Lower lobe of right lung (tissue), 2 donors: ENCODE measurements around the gene DENND2A. TPM values are rescaled to one million over a fixed set of nuclear protein-coding genes. Genes with fewer than 3 reads are reported as not detected.
"Not testable (repeated sequence)": the region's sequence is repeated elsewhere in the genome, so short reads cannot be mapped to it uniquely, and the experiment has no call there.

ENCODE experiments used
- ATAC-seq, 2 donors: fragments of 200-7000 bp; cut with Tn5 transposase; one replicate each; pipeline ENCODE4 v1.9.1; 2020 to 2022; ENCODE audit warnings: mild to moderate bottlenecking in 2 of 2, moderate library complexity in 2 of 2
- DNase-seq: peaks from one replicate; pipeline ENCODE4 v3.0.0-alpha.2; 2020
- H3K27ac ChIP-seq: fragments of 200-600 bp; one replicate; pipeline ENCODE4 v1.8.0; 2022
- H3K27me3 ChIP-seq: fragments of 200-600 bp; one replicate; pipeline ENCODE4 v1.8.0; 2022; ENCODE audit warnings: low read depth
- H3K36me3 ChIP-seq: fragments of 200-600 bp; one replicate; pipeline ENCODE4 v1.8.0; 2022; ENCODE audit warnings: mild to moderate bottlenecking
- H3K4me1 ChIP-seq: fragments of 200-600 bp; one replicate; pipeline ENCODE4 v1.8.0; 2022
- H3K4me3 ChIP-seq: fragments of 200-600 bp; one replicate; pipeline ENCODE4 v1.8.0; 2022; ENCODE audit warnings: mild to moderate bottlenecking
- H3K9me3 ChIP-seq: fragments of 200-600 bp; one replicate; pipeline ENCODE4 v1.8.0; 2022
- intact Hi-C: fragments of 100-400 bp; cut with DNase I; formaldehyde crosslinking; loops from one replicate; pipeline ENCODE4 v1.11.0; 2022
- total RNA-seq: library from RNA; stranded (reverse); fragmentation: NEBNext Ultra II Directional; extraction: Animal tissue kit (Norgen Biotek cat#: 25700); gene quantifications from one replicate; pipeline ENCODE4 v1.2.1, GENCODE V29; 2021
- TF ChIP-seq, protein P1 (sequence below): fragments of 200-600 bp; IDR thresholded peaks from one replicate; pipeline ENCODE4 v1.8.0; 2022; ENCODE audit warnings: antibody characterized with exemption, mild to moderate bottlenecking
- donor health status: DM: no; HTN: yes; CAD: no; lungs with severe emphysema.

DENND2A gene
- total RNA-seq, 1 donor from 2014 or later: 19.0 TPM

DNA sequence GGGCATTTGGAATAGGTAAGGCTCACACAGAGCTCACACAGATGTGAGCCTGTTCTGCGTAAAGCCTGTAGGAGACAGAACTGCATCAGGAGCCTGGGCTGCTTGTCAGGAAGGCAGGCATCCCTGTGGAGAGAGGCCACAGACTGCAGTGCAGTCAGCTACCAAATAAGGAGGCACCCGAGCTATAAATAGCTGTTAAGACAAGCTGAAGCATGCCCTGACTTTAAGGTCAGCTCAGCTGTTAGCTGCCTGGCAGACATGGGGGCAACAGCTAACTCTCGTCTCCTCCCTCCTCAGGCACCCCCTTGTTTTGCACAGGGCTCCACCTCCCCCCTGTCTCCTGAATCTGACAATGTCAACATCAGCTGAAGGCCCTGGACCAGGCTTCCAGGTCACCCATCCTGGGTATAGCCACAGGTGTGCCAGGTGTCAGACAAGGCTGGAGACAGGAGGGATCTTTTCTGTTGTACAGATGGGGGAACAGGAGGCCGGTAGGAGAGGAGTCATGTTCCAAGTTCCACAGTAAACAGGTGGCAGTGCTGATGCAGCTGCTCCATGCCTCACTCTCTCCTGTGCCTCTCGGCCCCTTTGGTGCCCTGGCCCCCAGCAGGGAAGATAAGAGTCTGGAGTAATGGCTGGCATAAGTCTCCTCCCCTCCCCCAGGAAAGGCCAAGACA is 133.7 kb downstream of the DENND2A start:
- intact Hi-C loops: no loop called here
- ATAC-seq (peak; percentile 12 to 65), DNase-seq (no peak)
- H3K27ac ChIP-seq: no peak overlapping the region
- H3K36me3 ChIP-seq: no peaks in the 10 kb centered on the region
- H3K27me3 ChIP-seq: no peaks in the 10 kb centered on the region
- TF ChIP-seq, protein P1, sequence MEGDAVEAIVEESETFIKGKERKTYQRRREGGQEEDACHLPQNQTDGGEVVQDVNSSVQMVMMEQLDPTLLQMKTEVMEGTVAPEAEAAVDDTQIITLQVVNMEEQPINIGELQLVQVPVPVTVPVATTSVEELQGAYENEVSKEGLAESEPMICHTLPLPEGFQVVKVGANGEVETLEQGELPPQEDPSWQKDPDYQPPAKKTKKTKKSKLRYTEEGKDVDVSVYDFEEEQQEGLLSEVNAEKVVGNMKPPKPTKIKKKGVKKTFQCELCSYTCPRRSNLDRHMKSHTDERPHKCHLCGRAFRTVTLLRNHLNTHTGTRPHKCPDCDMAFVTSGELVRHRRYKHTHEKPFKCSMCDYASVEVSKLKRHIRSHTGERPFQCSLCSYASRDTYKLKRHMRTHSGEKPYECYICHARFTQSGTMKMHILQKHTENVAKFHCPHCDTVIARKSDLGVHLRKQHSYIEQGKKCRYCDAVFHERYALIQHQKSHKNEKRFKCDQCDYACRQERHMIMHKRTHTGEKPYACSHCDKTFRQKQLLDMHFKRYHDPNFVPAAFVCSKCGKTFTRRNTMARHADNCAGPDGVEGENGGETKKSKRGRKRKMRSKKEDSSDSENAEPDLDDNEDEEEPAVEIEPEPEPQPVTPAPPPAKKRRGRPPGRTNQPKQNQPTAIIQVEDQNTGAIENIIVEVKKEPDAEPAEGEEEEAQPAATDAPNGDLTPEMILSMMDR: no peak
- no peaks in the 10 kb centered on the region for H3K9me3 ChIP-seq
- H3K4me1 ChIP-seq: no peaks in the 10 kb centered on the region
- H3K4me3 ChIP-seq: no peak overlapping the region

DNA sequence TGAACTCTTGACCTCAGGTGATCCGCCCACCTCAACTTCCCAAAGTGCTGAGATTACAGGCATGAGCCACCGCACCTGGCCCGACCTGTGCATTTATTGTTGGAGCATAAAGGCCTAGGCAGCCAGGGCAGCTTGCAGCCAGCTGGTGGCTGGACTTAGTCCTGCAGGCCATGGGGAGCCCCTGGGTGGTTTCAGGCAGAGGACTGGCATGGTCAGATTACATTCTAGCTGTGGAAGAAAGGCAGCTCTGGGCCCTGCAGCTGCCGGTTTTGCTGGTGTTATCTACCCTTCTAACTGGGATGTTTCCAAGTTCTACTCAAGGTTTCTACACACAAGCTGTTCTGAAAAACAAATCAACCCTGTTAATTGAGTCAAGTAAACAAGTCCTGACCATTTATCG is 138.6 kb downstream of the DENND2A start:
- H3K9me3 ChIP-seq: no peaks in the 10 kb centered on the region
- H3K27me3 ChIP-seq: no peaks in the 10 kb centered on the region
- no peak for DNase-seq
- no peak for ATAC-seq
- no peaks in the 10 kb centered on the region for H3K4me1 ChIP-seq
- intact Hi-C loops: no loop called here
- TF ChIP-seq, protein P1: no peak
- no peaks in the 10 kb centered on the region for H3K36me3 ChIP-seq
- H3K27ac ChIP-seq: no peak overlapping the region
- H3K4me3 ChIP-seq: no peak overlapping the region

DNA sequence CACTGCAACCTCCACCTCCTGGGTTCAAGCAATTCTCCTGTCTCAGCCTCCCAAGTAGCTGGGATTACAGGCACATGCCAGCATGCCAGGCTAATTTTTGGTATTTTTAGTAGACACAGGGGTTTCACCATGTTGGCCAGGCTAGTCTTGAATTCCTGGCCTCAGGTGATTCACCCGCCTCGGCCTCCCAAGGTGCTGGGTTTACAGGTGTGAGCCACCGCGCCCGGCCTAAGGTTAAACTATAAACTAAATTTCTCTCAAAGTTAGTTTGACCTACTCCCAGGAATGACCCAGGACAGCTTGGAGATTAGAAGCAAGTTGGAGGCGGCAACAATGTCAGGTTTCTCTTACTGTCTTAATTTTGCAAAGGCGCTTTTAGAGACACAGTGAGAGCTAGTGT is 142.8 kb downstream of the DENND2A start:
- H3K4me3 ChIP-seq: not testable (repeated sequence)

DNA sequence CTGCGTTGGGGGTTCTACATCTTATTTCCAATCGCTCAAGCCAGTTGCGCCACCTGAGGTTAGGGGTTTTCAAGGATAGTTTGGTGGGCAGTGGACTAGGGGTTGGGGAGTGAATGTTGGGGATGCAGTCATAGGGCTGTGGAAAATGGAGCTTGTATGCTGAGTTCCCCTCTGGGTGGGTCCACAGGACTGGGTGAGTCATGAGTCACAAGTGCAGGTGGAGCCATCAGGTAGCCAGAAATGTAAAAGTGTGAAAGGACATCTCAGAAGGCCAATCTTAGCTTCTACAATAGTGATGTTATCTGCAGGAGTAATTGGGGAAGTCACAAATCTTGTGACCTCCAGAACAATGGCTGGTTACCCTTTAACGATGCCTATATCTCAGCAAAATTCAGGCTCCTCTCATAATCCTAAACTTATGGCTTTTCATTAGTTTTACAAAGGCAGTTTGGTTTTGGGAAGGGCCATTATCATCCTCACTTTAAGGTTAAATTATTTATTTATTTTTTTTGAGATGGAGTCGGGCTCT is 143.3 kb downstream of the DENND2A start:
- no peaks in the 10 kb centered on the region for H3K27me3 ChIP-seq
- DNase-seq (no peak), ATAC-seq (no peak)
- H3K4me1 ChIP-seq: no peaks in the 10 kb centered on the region
- H3K36me3 ChIP-seq: no peaks in the 10 kb centered on the region
- no peaks in the 10 kb centered on the region for H3K9me3 ChIP-seq
- no peak overlapping the region for H3K4me3 ChIP-seq
- H3K27ac ChIP-seq: no peak overlapping the region
- intact Hi-C loops: no loop called here
- TF ChIP-seq, protein P1: no peak

More for the DNA sequence above, 142.8 kb downstream of the DENND2A start:
- H3K27ac ChIP-seq, ATAC-seq, H3K27me3 ChIP-seq, H3K4me1 ChIP-seq, H3K36me3 ChIP-seq, intact Hi-C loops, H3K9me3 ChIP-seq, DNase-seq: not testable (repeated sequence)

DNA sequence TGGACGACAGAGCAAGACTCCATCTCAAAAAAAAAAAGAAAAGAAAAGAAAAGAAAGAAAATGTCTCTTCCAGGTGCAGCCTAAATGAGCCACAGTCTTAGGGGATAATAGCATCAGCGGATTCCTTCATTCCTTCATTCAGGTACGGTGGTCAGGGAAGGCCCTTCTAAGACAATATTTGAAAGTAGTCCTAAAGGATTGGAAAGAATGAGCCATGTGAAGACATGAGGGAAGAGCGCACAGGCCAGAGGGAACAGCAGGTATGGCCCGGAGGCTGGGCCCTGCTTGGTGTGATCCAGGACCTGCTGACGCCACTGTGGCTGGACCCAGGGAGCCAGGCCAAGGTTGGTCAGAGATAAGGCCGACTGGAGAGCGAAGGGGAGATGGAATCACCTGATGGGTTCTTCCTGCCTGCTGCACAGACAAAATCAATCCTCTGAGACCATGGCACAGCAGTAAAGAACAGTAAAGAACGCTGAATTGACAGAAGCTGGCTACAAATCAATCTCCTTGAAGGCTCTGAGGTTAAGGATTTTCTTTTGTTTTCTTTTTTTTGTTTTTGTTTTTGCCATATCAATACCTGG is 145.0 kb downstream of the DENND2A start:
- ATAC-seq (no peak), DNase-seq (no peak)
- Histone ChIP-seq H3K27me3 (no peaks in the 10 kb centered on the region), H3K36me3 (no peaks in the 10 kb centered on the region), H3K27ac (no peak overlapping the region), H3K4me3 (no peak overlapping the region), H3K4me1 (no peaks in the 10 kb centered on the region), H3K9me3 (no peaks in the 10 kb centered on the region)
- intact Hi-C loops: no loop called here
- TF ChIP-seq, protein P1: no peak

DNA sequence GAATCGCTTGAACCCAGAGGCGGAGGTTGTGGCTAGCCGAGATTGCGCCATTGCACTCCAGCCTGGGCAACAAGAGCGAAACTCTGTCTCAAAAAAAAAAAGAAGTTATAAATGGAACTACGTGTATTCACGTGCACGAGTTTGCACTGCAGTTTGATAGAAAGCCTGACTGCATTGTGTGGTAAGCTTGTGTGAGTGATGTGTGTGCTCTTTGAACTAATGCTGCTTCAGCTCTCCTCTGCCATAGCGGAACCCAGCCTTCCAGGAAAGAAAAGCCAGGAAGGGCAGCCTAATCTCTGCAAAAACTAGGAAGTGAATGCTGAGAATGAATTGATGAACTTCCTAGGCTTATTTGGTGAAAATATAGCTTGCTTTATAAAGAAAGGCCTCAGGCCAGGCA is 145.7 kb downstream of the DENND2A start:
- peak in 1 of 2 donors; percentile 76 for ATAC-seq

More for the DNA sequence above, 145.7 kb downstream of the DENND2A start:
- Histone ChIP-seq H3K36me3 (no peaks in the 10 kb centered on the region), H3K27ac (no peak overlapping the region), H3K27me3 (no peaks in the 10 kb centered on the region), H3K9me3 (no peaks in the 10 kb centered on the region), H3K4me1 (no peaks in the 10 kb centered on the region), H3K4me3 (no peak overlapping the region)
- no peak for DNase-seq
- TF ChIP-seq, protein P1: no peak
- intact Hi-C loops: no loop called here
